GM21367 (cell line): Measurements from ENCODE around the gene FECH.
A peak's percentile ranks its signal among the peaks of the same experiment; 100 is the strongest.
"Not testable (repeated sequence)": the region's sequence is repeated elsewhere in the genome, so short reads cannot be mapped to it uniquely, and the experiment has no call there.

ENCODE experiments used
- ATAC-seq: cut with Tn5 transposase; IDR thresholded peaks from one replicate; pipeline ENCODE4 v1.9.1; 2021; ENCODE audit not compliant: unreplicated experiment

The FECH gene

GRCh38 chr18:57533006-57533867 lies 53.3 kb downstream of the FECH start:
- no peak for ATAC-seq

GRCh38 chr18:57529151-57529550 lies 57.4 kb downstream of the FECH start:
- no peak for ATAC-seq

- no peak for ATAC-seq
Measured at GRCh38 chr18:57527556-57528229, 58.8 kb downstream of the FECH start.

DNA sequence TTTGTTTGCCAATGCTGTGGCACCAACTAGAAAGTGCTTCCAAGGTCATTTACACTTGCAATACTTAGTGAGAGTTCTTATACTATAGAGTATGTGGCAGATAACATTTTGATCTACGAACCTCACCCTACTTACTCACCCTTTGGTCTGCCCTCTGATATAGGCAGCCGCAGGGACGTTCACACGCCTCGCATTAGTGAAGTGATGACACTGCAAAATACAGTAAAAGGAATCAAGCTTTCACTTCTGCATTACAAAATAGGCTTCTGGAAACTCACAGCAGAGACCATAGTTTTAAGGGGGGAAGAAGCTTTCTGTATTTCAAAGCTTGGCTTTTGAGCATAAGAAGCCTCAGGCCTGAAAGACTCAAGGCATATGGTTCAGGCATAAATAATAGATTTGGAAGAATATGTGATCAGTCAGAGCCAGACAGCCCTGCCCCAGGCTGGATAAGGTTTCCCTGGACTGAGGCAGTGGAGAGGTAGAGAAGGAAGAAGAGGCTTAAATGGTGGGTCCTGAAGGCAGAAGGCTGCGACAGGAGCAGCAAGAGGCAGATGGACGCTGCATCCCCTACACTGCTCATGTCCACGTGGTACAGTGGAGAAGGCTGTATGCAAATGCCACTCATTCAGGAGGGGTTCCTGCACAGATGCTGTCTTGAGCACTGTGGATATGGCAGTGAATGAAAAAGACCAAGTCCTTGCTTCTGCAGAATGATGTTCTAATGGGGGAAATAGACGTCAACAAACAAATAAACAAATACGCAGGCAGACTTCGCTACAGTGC lies 63.1 kb downstream of the FECH start:
- peak; percentile 62 for ATAC-seq

DNA sequence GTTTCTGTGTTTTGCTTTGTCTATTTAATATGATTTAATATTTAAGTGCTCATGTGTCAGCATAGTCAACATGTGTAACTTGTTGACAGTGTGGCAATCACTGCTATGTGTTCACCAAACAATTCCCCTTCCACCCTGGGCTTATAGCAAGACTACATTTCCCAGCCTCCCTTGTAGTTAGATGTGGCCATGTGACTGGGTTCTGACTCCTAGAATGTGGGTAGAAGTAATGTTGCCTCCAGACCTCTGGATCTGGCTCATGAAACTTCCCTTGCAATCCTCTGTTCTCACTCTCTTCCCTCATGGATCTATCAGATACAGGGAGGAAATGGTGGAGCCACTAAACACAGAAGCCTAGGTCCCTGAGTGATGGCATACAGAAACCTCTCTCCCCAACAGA lies 64.2 kb downstream of the FECH start:
- not testable (repeated sequence) for ATAC-seq

- ATAC-seq, result no peak
Measured at GRCh38 chr18:57519668-57520424, 66.7 kb downstream of the FECH start.

- ATAC-seq, result no peak
Measured at GRCh38 chr18:57518533-57518932, 68.0 kb downstream of the FECH start.

DNA sequence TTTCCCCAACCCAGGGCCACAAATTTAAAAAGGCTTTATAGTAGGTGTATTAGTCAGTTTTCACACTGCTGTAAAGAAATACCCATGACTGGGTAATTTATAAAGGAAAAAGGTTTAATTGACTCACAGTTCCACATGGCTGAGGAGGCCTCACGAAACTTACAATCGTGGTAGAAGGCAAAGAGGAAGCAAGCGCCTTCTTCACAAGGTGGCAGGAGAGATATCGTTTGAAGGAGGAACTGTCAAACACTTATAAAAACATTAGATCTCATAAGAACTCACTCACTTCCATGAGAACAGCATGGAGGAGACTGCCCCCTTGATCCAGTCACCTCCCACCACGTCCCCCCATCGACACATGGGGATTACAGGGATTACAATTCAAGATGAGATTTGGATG lies 70.4 kb downstream of the FECH start:
- ATAC-seq, result no peak

DNA sequence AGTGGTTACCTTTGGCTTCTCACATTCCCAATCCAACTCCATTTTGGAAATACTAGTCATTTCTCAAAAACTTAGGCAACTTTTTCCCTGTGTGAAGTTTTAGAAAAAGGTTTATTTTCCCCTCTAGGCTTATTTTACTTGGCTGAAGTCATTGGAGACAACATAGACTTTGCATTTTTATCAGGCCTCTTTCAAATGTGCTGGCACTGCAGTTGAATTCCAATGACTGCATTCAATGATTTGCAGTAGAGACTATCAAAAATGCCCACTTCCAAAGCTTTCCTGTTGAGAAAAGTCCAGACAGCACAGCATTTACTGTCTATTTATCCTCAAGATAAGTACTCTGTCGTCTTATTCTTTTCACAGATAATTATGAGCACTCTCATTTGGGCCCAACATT lies 81.3 kb downstream of the FECH start:
- no peak for ATAC-seq

DNA sequence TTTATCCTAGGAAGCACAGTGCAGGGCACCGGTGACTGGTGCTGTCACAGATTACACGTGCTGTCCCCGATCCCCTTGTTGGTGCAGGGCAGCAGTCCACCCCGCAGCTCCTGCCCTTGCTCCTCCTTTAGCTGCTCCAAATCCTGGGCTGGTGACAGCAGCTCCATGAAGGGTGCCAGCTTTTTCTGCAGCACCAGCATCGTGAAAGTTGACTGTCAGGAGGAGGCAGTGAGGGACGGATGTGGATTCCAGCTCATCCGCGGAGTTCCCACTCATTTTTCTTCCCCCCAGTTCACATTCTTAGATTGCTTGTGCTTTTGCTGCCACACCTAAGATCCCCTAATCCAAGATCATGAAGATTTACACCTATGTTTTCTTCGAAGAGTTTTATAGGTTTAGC lies 83.9 kb downstream of the FECH start:
- no peak for ATAC-seq

DNA sequence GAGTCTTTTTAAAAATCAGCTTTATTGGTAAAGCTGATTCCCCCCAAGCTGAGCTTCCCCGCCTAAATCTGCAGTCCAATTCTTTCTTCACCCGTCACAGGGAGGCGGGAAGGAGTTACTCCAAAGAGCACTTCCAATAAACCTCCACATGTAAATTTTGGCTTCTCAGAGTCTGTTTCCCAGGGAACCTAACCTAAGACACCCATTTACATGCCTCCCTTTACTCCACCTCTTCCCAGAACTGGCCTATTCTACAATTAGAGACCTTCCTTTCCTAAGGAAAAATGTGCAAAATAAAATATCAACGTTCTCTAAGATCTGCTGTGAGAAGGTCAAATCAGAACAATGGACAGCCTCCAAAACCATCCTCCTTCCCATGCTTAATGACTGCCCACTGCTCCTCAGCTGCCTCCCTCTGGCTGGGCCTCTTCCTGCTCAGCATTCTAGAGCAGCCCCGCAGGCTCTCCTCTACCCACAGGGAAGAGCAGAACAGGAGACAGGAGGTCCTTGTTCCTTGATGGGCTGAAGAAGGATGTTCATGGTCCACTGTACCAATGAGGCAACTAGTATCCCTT lies 87.7 kb downstream of the FECH start:
- ATAC-seq, result no peak
